OCI-LY3 (cell line): ENCODE measurements around the gene HPS5.

Experiments used
- CTCF ChIP-seq: fragments of 200-600, 300-600 bp; sonication (generic); IDR thresholded peaks from 2 replicates; pipeline ENCODE4 v1.5.1; 2014; ENCODE audit warnings: antibody characterized with exemption, low read length, low read depth
- EZH2phosphoT487 ChIP-seq: fragments of 200-600 bp; shearing (Covaris generic); IDR thresholded peaks from 2 replicates; pipeline ENCODE4 v1.6.1; 2018; ENCODE audit warnings: antibody characterized with exemption, mixed run types, low read depth

GRCh38 chr11:18365741-18366140 lies 43.8 kb upstream of the HPS5 start:
- TF ChIP-seq CTCF (no peak), EZH2phosphoT487 (no peak)
